ENCODE results near the gene RHBDF2.

The RHBDF2 gene

DNA sequence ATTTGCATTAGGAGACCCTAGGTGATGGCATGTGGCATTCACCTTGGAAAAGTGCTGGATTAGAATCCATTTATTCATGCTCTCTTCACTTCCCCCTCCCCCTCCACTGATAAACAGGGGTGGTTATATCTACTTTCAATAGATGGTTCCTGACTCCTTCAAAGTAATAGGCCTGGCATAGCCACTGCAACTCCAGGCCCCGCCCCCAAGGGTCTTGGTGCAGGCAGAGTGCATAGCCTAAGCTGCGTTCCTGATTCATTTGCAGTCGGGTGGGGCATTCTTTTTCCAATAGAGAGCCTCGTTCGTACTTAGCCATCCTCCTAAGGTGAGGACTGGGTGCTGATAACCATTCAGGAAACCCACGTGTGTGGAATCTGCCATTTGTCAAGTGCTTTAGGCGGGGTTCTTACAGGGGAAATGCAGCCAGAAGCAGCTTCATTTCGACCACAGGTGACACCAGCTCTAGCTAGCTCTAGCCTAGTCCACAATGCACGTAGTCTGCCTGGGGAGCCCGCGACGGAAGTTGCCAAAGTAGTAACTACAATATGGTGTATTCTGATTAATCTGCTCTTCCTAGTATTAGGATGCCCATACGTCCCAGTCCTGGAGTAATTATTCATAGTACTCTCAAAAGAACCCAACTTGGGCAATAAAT, 59.4 kb downstream of the RHBDF2 start:
- DNase-seq (ENCODE audit: low read depth in 3 of 3, low spot score in 1 of 3): no peak

DNA sequence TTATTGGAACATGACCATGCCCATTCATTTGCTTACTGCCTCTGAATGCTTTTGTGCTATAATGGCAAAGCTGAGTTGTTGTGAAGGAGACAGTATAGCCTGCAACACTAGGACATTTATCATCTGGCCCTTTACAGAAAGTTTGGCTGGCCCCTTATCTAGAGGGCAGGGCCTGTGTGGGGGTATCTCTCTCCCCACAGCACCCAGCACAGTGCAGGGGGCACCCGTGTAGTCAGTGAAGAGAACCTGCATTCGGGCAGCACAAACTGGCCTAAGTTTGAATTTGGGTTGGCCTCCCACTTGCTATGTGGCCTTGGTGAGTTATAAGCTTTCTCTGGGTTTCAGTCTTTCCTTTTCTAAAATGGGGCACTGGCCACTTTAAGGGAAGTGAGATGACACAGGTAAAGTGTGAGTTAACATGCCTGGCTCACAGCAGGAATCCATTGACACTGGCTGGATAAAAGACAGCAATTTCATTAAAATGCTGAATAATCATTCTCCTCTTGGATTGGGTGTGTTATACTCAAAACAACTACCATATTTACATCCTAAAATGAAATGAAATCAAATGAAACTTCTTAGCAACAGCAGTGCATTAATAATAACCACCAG, 60.4 kb downstream of the RHBDF2 start:
- DNase-seq (ENCODE audit: low read depth in 3 of 3, low spot score in 1 of 3): no peak

DNA sequence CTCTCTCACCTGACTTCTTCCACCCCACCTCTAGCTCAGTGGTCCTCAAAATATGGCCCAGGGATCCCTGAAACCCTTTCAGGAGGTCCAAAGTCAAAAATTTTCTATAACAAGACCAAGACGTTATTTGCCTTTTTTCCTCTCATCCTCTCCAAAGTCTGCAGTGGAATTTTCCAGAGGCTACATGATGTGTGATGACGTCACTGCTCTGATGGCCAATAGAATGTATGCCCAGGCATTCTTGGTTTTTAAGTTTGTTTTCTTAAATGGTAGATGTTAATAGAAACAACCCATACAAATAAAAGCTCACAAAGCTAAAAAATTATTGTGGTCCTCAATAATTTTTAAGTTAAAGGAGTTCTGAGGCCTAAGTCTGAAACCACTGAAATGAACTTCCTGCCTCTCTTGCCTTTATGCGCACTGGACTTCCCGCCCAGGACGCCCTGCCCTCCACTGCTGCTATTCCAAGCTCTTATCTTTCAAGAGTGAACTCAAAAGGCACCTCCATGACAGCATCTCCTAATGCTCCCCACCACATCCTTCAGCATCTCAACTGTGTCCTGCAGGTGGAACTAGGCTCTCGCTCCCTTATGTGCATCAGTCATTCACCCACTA, 61.8 kb downstream of the RHBDF2 start:
- DNase-seq (ENCODE audit: low read depth in 3 of 3, low spot score in 1 of 3): no peak

DNA sequence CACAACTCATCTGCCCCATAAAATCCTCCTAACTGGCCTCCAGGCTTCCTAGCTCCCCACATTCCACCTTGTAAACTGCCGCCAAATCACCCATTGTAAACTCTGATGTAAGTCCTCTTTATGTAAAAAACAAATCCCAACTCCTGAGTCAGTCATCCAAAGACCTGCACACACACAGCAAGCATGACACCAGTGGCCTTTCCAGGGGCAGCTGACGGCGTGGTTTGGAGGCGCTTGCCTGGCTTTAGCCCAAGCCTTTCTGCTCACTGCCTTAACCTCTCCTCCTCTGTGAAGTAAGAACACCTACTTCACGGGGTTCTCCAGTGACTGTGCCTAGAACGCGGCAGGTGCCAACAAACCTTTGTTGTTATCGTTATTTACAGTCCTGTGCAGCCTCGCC, 62.3 kb downstream of the RHBDF2 start:
- no peak for DNase-seq (ENCODE audit: low read depth in 3 of 3, low spot score in 1 of 3)

DNA sequence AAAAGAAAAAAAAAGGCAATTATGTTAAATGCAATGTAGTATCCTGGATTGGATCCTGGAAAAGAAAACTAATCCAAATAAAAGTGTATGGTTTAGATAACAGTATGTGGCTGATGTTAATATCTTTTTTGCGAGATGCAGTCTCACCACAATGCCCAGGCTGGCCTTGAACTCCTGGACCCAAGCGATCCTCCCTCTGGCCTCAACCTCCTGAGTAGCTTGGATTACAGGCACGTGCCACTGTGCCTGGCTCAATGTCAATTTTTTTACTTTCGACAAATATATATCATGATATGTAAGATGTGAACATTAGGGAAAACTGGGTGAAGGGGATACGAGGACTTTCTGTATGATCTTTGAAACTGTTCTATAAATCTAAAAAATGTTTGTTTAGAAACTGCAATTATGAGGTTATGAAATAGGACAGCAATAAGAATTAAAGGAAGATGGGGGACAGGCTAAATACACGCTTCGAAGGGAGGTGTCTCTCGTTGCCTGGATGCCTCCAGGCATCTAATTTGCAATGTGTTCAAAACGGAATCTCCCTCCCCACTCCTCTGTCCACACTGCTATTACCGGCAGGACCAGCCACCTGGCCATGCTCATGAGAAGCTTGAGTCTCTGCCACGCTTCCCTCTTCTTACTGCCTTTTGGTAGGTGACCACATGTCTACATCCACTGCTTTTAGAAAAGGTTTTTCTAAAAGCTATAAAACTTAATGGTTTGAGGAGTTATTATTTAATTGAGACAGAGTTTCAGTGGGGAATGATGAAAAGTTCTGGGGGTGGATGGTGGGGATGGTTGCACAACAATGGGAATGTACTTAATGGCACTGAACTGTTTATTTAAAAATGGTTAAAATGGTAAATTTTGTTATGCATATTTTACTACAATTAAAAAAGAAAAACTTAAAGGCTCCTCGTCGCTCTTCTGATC, 63.5 kb downstream of the RHBDF2 start:
- no peak for DNase-seq (ENCODE audit: low read depth in 3 of 3, low spot score in 1 of 3)

DNA sequence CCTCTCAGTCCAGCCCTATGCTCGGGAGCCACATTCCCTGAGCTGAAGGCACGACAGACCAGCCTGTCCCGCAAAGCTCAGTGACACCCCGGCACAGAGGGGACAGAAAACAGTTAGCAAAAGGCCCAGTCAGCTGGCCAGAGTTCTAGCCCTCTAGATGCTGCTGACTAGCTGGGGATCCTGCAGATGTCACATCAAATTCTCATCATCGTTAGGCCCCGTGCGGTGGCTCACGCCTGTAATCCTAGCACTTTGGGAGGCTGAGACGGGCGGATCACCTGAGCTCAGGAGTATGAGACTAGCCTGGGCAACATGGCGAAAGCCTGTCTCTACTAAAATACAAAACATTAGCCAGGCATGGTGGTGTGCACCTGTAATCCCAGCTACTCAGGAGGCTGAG, 65.5 kb downstream of the RHBDF2 start:
- DNase-seq (ENCODE audit: low read depth in 3 of 3, low spot score in 1 of 3): no peak

DNA sequence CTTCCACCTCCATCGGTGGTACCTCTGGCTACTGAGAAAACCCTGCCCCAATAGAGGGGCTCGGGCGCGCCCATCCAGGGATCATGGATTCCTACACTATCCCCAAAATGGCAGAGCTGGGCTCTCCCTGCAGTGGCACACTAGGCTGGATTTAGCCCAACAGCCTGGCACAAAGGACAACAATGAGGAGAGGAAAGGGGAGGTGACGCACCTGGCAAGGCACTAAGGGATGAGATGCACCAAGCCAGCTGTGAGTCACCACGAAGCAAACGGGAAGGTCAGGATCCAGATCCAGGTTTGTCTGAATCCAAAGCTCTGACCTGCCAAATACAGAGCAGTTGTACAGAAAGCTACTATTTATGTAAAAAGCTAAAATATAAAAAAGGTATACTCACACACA, 66.4 kb downstream of the RHBDF2 start:
- no peak for DNase-seq (ENCODE audit: low read depth in 3 of 3, low spot score in 1 of 3)

DNA sequence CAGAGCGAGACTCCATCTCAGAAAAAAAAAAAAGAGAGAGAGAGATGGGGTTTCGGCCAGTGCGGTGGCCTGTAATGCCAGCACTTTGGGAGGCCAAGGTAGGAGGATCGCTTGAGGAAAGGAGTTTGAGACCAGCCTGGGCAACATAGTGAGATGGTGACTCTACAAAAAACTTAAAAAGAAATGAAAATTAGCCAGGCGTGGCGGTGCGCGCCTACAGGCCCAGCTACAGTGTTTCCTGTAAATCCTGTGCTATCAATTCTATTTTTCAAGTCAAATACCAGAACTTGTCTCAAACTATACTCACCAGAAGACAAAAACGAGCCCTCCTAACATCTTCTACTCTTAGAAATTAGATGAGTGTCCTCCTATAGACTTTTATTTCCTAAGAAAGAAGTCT, 67.5 kb downstream of the RHBDF2 start:
- no peak for DNase-seq (ENCODE audit: low read depth in 3 of 3, low spot score in 1 of 3)

DNA sequence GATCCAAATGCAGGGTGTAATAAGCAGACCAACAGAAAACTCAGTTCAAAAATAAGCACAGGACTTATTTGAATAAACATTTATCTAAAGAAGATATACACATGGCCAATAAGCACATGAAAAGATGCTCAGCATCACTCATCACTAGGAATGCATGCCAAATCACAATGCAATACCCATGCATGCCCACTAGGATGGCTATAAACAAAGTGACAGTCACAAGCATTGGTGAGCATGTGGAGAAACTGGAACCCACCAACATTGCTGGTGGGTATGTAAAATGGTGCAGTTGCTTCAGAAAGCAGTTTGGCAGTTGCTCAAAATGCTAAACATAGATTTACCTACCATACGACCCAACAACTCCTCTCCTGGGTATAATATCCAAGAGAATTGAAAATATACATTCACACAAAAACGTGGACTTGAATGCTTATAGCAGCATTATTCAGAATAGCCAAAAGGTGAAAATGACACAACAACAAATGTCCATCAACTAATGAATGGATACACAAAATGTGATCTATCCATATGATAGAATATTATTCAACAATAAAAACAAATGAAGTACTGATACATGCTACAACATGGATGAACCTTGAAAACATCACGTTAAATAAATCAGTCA, 68.4 kb downstream of the RHBDF2 start:
- DNase-seq (ENCODE audit: low read depth in 3 of 3, low spot score in 1 of 3): no peak

DNA sequence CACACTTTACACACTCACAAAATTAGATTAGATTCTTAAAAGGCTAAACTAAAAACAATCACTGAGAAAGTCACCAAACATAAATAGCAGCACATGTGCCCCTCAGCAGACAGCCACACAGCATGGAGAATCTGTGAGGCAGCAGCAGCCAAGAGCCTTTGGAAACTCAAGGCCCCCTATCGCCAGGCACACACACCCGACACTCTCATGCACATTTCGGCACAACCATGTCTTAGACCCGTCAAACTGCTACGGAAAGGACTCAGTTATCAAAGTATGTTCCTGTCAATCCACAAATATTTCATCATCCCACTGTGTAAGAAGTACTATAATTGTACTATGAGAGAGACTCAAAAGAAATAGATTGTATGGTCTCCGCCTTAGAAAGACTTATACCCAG, 69.2 kb downstream of the RHBDF2 start:
- no peak for DNase-seq (ENCODE audit: low read depth in 3 of 3, low spot score in 1 of 3)

DNA sequence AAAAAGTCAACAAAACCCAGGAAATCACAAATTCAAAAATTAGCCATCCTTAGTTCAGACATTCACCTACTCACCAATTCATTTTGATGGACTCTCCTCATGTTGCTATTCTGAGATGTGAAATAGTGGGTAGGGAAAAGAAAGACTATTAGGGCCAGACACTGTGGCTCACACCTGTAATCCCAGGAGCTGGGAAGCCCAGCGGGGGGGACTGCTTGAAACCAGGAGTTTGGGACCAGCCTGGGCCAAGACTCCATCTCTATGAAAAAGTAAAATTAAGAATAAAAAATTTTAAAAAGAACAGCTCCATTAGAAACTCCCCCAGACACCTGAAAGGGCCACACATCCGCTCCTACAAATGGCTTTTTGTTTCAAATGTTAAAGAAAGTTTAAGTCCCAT, 69.7 kb downstream of the RHBDF2 start:
- no peak for DNase-seq (ENCODE audit: low read depth in 3 of 3, low spot score in 1 of 3)

DNA sequence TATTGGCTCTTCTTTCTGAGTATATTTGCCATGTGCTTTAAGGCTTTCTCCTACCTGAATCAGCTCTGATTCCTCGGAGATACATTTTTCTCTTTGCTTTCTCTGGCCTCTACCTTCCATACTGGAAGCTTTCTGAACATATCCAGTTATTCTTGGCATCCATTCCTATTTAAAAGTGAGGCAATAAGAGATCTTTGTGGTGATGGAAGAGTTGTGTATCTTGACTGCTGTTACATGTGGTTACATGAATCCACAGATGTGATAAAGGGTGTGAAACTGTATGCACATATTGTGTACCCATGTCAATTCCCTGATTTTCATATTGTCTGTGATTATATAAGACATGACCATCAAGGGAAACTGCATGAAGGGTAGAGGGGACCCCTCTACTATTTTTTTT, 72.7 kb downstream of the RHBDF2 start:
- DNase-seq (ENCODE audit: low read depth in 3 of 3, low spot score in 1 of 3): no peak

DNA sequence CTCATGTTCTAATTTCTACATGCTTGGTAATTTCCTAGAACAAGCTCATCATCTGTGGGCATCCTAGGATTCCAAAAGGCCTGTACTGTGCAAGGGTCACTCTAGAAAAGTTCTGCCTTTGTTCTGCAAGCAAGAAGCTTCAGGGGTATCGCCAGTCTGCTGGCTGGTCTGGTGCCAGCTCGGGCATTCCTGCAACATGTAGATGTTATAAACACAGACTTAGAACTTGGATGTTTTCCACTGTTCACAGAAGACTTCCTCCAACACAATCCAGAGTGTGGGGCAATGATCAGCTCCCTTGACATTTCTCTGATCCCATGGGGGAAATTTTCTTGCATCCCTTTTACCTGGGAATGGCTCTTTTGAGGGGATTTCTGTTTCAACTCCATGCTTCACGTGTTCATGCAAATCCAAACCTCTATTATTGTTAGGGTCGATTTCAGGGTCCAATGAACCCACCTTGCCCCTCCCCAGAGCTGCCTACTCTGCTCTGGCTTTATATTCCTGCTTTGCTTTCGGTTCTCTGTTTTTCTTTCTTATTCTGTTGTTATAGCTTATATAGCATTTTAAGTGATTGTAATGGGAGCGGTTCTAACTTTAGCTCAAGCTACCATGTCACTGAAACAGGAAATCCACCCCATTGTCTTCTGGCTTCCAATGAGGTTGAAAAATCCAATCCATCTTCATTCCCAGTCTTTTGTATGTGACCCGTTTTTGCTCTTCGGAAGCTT, 73.6 kb downstream of the RHBDF2 start:
- no peak for DNase-seq (ENCODE audit: low read depth in 3 of 3, low spot score in 1 of 3)

DNA sequence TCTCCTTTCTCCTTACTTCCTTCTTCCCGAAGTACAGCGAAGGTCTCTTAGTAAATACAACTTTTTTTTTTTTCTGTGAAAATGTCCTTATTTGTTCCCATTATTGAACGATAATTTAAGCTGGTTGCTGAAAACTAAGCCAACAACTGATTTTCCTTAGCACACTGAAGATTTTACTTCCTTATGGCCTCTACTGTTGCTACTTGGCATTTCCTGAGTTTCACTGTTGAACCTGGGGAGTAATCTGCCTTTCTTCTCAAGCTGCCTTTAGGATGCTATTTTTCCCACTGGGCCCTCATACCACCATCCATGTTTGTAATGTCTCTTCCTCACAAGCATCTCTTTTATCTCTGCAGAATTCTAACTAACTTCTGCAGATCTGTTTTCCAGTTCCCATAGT, 74.4 kb downstream of the RHBDF2 start:
- DNase-seq (ENCODE audit: low read depth in 3 of 3, low spot score in 1 of 3): no peak

DNA sequence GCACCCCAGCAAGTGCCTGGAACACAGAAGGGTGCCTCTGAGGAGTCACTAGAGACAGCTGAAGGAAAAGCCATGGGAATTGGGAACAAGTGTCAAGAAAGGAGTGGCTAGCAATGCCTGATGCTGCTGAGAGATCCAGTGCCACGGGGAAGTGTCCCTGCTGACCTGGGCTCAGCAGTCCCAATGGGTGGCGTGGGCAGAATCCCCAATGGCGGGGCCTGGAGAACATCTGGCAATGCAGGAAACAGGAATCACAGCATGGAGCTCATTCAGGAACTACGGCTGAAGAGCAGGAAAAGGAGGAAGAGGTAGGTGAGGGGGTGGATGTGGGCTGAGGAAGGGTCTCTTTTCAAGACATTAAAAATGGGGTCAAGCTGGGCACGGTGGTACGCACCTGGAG, 78.4 kb downstream of the RHBDF2 start:
- DNase-seq (ENCODE audit: low read depth in 3 of 3, low spot score in 1 of 3): no peak

DNA sequence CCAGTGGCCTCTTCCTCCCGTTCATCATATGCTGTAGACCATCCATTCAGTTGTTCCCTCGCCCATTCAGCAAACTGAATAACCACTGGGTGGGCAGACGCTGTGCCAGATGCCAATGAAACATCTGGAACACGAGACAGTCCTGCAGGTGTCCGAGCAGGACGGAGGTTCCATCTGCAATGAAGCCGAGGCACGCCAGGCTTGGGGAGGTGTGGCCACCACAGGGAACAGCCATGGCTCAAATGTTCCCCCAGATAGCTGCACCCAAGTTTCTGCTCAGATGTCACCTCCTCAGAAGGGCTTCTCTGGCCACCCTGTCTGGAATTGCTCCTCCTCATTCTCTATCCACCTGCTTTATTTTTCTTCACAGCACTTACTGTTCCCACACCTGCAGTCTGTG, 78.8 kb downstream of the RHBDF2 start:
- no peak for DNase-seq (ENCODE audit: low read depth in 3 of 3, low spot score in 1 of 3)

DNA sequence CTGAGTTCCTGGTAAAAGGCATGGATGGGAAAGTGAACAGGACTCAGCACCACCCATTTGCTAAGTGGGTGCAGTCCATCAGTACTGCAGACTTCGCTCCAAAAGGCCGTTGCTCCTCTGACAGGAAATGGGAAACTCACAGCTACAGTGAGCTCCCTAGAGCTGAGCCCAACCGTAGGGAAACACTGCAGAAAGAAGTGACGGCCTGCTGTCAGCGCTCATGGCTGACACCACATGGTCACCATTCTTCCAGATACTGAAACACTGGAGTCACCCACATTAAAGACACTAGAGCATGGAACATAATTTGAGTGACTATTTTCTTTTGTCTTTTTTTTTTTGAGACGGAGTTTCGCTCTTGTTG, 80.2 kb downstream of the RHBDF2 start:
- DNase-seq (ENCODE audit: low read depth in 3 of 3, low spot score in 1 of 3): no peak
